Measurements from ENCODE around the gene SLC25A25.

Gene SLC25A25

GRCh38 chr9:128109050-128109709, 41.1 kb downstream of the SLC25A25 start:
- TF ChIP-seq TAF1 (IDR thresholded peaks at IDR 0.05; ENCODE audit: low read depth) (no peak), EP300 (IDR thresholded peaks at IDR 0.05; ENCODE audit: borderline replicate concordance) (no peak), RAD21 (IDR thresholded peaks at IDR 0.05; ENCODE audit: low read depth) (no peak), NFIC (IDR thresholded peaks at IDR 0.05) (no peak), CREB1 (IDR thresholded peaks at IDR 0.05; ENCODE audit: low read depth) (no peak), ZBTB7A (IDR thresholded peaks at IDR 0.05; ENCODE audit: low read depth) (no peak)
- TF ChIP-seq, protein P1, sequence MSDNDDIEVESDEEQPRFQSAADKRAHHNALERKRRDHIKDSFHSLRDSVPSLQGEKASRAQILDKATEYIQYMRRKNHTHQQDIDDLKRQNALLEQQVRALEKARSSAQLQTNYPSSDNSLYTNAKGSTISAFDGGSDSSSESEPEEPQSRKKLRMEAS (IDR thresholded peaks at IDR 0.05), result no peak

GRCh38 chr9:128113526-128114325, 45.7 kb downstream of the SLC25A25 start:
- TF ChIP-seq, protein P1 (IDR thresholded peaks at IDR 0.05), result no peak
- TF ChIP-seq YY1 (IDR thresholded peaks at IDR 0.05; ENCODE audit: low read depth) (no peak), EGR1 (IDR thresholded peaks at IDR 0.05) (no peak), NFIC (IDR thresholded peaks at IDR 0.05) (no peak), TEAD4 (IDR thresholded peaks at IDR 0.05) (no peak), EP300 (IDR thresholded peaks at IDR 0.05; ENCODE audit: borderline replicate concordance) (no peak), RAD21 (IDR thresholded peaks at IDR 0.05; ENCODE audit: low read depth) (no peak), TCF12 (IDR thresholded peaks at IDR 0.05; ENCODE audit: low read depth) (no peak), TAF1 (IDR thresholded peaks at IDR 0.05; ENCODE audit: low read depth) (no peak), ZBTB7A (IDR thresholded peaks at IDR 0.05; ENCODE audit: low read depth) (no peak), FOXM1 (IDR thresholded peaks at IDR 0.05; ENCODE audit: borderline replicate concordance, low read depth) (no peak), CREB1 (IDR thresholded peaks at IDR 0.05; ENCODE audit: low read depth) (no peak), CEBPB (IDR thresholded peaks at IDR 0.05) (no peak)
- TF ChIP-seq, protein P2, sequence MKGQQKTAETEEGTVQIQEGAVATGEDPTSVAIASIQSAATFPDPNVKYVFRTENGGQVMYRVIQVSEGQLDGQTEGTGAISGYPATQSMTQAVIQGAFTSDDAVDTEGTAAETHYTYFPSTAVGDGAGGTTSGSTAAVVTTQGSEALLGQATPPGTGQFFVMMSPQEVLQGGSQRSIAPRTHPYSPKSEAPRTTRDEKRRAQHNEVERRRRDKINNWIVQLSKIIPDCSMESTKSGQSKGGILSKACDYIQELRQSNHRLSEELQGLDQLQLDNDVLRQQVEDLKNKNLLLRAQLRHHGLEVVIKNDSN (IDR thresholded peaks at IDR 0.05), result no peak

- no peak for TF ChIP-seq FOXM1 (IDR thresholded peaks at IDR 0.05; ENCODE audit: borderline replicate concordance, low read depth)
- TF ChIP-seq YY1 (IDR thresholded peaks at IDR 0.05; ENCODE audit: low read depth), result no peak
- TF ChIP-seq, protein P1 (IDR thresholded peaks at IDR 0.05), result no peak
- TF ChIP-seq TEAD4 (IDR thresholded peaks at IDR 0.05), result no peak
- TF ChIP-seq, protein P2 (IDR thresholded peaks at IDR 0.05), result no peak
These were observed 46.5 kb downstream of the SLC25A25 start for GRCh38 chr9:128114326-128115186.

- no peak for TF ChIP-seq TAF1 (IDR thresholded peaks at IDR 0.05; ENCODE audit: low read depth)
- no peak for TF ChIP-seq NFIC (IDR thresholded peaks at IDR 0.05)
- no peak for TF ChIP-seq YY1 (IDR thresholded peaks at IDR 0.05; ENCODE audit: low read depth)
- no peak for TF ChIP-seq EP300 (IDR thresholded peaks at IDR 0.05; ENCODE audit: borderline replicate concordance)
- no peak for TF ChIP-seq CREB1 (IDR thresholded peaks at IDR 0.05; ENCODE audit: low read depth)
- TF ChIP-seq CEBPB (IDR thresholded peaks at IDR 0.05), result no peak
These were observed 47.4 kb downstream of the SLC25A25 start for GRCh38 chr9:128115187-128116103.

- TF ChIP-seq, protein P1 (IDR thresholded peaks at IDR 0.05), result no peak
- TF ChIP-seq TCF12 (IDR thresholded peaks at IDR 0.05; ENCODE audit: low read depth) (no peak), ZBTB7A (IDR thresholded peaks at IDR 0.05; ENCODE audit: low read depth) (no peak), CREB1 (IDR thresholded peaks at IDR 0.05; ENCODE audit: low read depth) (no peak), EP300 (IDR thresholded peaks at IDR 0.05; ENCODE audit: borderline replicate concordance) (no peak), RAD21 (IDR thresholded peaks at IDR 0.05; ENCODE audit: low read depth) (no peak), FOXM1 (IDR thresholded peaks at IDR 0.05; ENCODE audit: borderline replicate concordance, low read depth) (no peak), REST (IDR thresholded peaks at IDR 0.05; ENCODE audit: low read depth) (no peak), TAF1 (IDR thresholded peaks at IDR 0.05; ENCODE audit: low read depth) (no peak), TEAD4 (IDR thresholded peaks at IDR 0.05) (no peak), YY1 (IDR thresholded peaks at IDR 0.05; ENCODE audit: low read depth) (no peak), NFIC (IDR thresholded peaks at IDR 0.05) (no peak)
- TF ChIP-seq, protein P2 (IDR thresholded peaks at IDR 0.05), result no peak
These were observed 48.4 kb downstream of the SLC25A25 start for GRCh38 chr9:128116104-128117083.
